Muscle layer of duodenum (tissue), 2 donors: ENCODE data around the gene NFIB.

ENCODE experiments used
- H3K27ac ChIP-seq: one replicate; pipeline ENCODE4 v1.7.0; 2013; ENCODE audit warnings: mild to moderate bottlenecking, low read length
- H3K27me3 ChIP-seq: one replicate; pipeline ENCODE4 v1.7.0; 2013; ENCODE audit warnings: low read depth, mild to moderate bottlenecking, control low read depth, low read length
- H3K36me3 ChIP-seq, 2 donors: one replicate each; pipeline ENCODE4 v1.7.0; 2013; ENCODE audit warnings: low read length in 2 of 2, control low read depth in 1 of 2, mild to moderate bottlenecking in 1 of 2; ENCODE audit not compliant: insufficient read depth in 2 of 2, control insufficient read depth in 1 of 2
- H3K4me1 ChIP-seq, 2 donors: one replicate each; pipeline ENCODE4 v1.7.0; 2013; ENCODE audit warnings: low read length in 2 of 2, mild to moderate bottlenecking in 2 of 2, control low read depth in 1 of 2, moderate library complexity in 1 of 2; ENCODE audit not compliant: insufficient read depth in 2 of 2, control insufficient read depth in 1 of 2
- H3K4me3 ChIP-seq, 2 donors: one replicate each; pipeline ENCODE4 v1.7.0; 2013; ENCODE audit warnings: low read length in 2 of 2, low read depth in 1 of 2, mild to moderate bottlenecking in 1 of 2
- H3K9me3 ChIP-seq, 2 donors: one replicate each; pipeline ENCODE4 v1.7.0; 2013; ENCODE audit warnings: low read length in 2 of 2, control low read depth in 1 of 2, mild to moderate bottlenecking in 1 of 2; ENCODE audit not compliant: control insufficient read depth in 1 of 2
- donor health status: healthy.

NFIB gene

GRCh38 chr9:14325147-14325546 is 11.2 kb upstream of the NFIB start:
- Histone ChIP-seq H3K4me3 (no peak overlapping the region), H3K4me1 (peaks cover 0 to 7% of the 10 kb centered on the region in 2 donors), H3K27me3 (no peaks in the 10 kb centered on the region), H3K36me3 (no peaks in the 10 kb centered on the region), H3K27ac (no peak overlapping the region), H3K9me3 (no peaks in the 10 kb centered on the region)

GRCh38 chr9:14323985-14324650 is 10.2 kb upstream of the NFIB start:
- no peaks in the 10 kb centered on the region for H3K36me3 ChIP-seq
- peak overlapping the region; percentile 91 for H3K27ac ChIP-seq
- no peaks in the 10 kb centered on the region for H3K9me3 ChIP-seq
- H3K4me3 ChIP-seq = no peak overlapping the region
- peaks cover 0 to 18% of the 10 kb centered on the region in 2 donors for H3K4me1 ChIP-seq
- H3K27me3 ChIP-seq = no peaks in the 10 kb centered on the region

GRCh38 chr9:14323083-14323971 is 9.4 kb upstream of the NFIB start:
- Histone ChIP-seq H3K4me3 (peak overlapping the region; percentile 68 to 81), H3K4me1 (peaks cover 0 to 25% of the 10 kb centered on the region in 2 donors), H3K9me3 (no peaks in the 10 kb centered on the region), H3K27ac (peak overlapping the region; percentile 91), H3K27me3 (no peaks in the 10 kb centered on the region), H3K36me3 (no peaks in the 10 kb centered on the region)

- Histone ChIP-seq H3K4me1 (peaks cover 0 to 30% of the 10 kb centered on the region in 2 donors), H3K36me3 (no peaks in the 10 kb centered on the region), H3K27ac (peak overlapping the region; percentile 91)
Measured at GRCh38 chr9:14322211-14323082, 8.5 kb upstream of the NFIB start.

GRCh38 chr9:14321517-14322130 is 7.7 kb upstream of the NFIB start:
- Histone ChIP-seq H3K4me1 (peaks cover 0 to 35% of the 10 kb centered on the region in 2 donors), H3K27me3 (no peaks in the 10 kb centered on the region), H3K4me3 (peak overlapping the region; percentile 68 to 71), H3K27ac (peak overlapping the region; percentile 78), H3K9me3 (no peaks in the 10 kb centered on the region), H3K36me3 (no peaks in the 10 kb centered on the region)

More at GRCh38 chr9:14322211-14323082, 8.5 kb upstream of the NFIB start:
- Histone ChIP-seq H3K27me3 (no peaks in the 10 kb centered on the region), H3K9me3 (no peaks in the 10 kb centered on the region), H3K4me3 (peak overlapping the region; percentile 68 to 81)

GRCh38 chr9:14320271-14321181 is 6.6 kb upstream of the NFIB start:
- Histone ChIP-seq H3K27me3 (no peaks in the 10 kb centered on the region), H3K27ac (peak overlapping the region; percentile 78), H3K36me3 (no peaks in the 10 kb centered on the region), H3K4me3 (peak overlapping the region; percentile 68 to 71), H3K9me3 (no peaks in the 10 kb centered on the region), H3K4me1 (peaks cover 0 to 35% of the 10 kb centered on the region in 2 donors)

- peak overlapping the region in 1 of 2 donors; percentile 14 for H3K4me3 ChIP-seq
- peaks cover 0 to 30% of the 10 kb centered on the region in 2 donors for H3K4me1 ChIP-seq
- H3K36me3 ChIP-seq = no peaks in the 10 kb centered on the region
- H3K27me3 ChIP-seq = no peaks in the 10 kb centered on the region
- H3K27ac ChIP-seq = peak overlapping the region; percentile 78
- H3K9me3 ChIP-seq = no peaks in the 10 kb centered on the region
Measured at GRCh38 chr9:14318934-14319580, 5.1 kb upstream of the NFIB start.

GRCh38 chr9:14318361-14318760 is 4.4 kb upstream of the NFIB start:
- H3K4me1 ChIP-seq = peaks cover 0 to 28% of the 10 kb centered on the region in 2 donors

GRCh38 chr9:14317667-14318320 is 3.9 kb upstream of the NFIB start:
- Histone ChIP-seq H3K27ac (peak overlapping the region; percentile 78), H3K4me1 (peaks cover 0 to 28% of the 10 kb centered on the region in 2 donors), H3K36me3 (no peaks in the 10 kb centered on the region), H3K9me3 (no peaks in the 10 kb centered on the region), H3K27me3 (no peaks in the 10 kb centered on the region), H3K4me3 (peak overlapping the region; percentile 33 to 78)

More at GRCh38 chr9:14318361-14318760, 4.4 kb upstream of the NFIB start:
- Histone ChIP-seq H3K9me3 (no peaks in the 10 kb centered on the region), H3K27ac (peak overlapping the region; percentile 78), H3K36me3 (no peaks in the 10 kb centered on the region), H3K4me3 (peak overlapping the region in 1 of 2 donors; percentile 78), H3K27me3 (no peaks in the 10 kb centered on the region)
